Adrenal gland (tissue), 5 donors: ENCODE results near the gene HEATR5A.

ENCODE experiments used
- POLR2A ChIP-seq, 2 donors: fragments of 450-650 bp; IDR thresholded peaks; one replicate each; pipeline ENCODE4 v1.6.1; 2017; ENCODE audit warnings: antibody characterized with exemption in 2 of 2, mild to moderate bottlenecking in 2 of 2, moderate library complexity in 1 of 2
- TF ChIP-seq, protein P1 (sequence below), 6 experiments: fragments of 450-650 bp in 4 of 6; fragments of 200-600 bp in 2 of 6; sonication (generic) in 1 of 6; IDR thresholded peaks; 1 replicate in 5 of 6; 2 replicates in 1 of 6; pipeline versions ENCODE4 v1.5.1 to v1.8.0; 2016 to 2021; ENCODE audit warnings: antibody characterized with exemption in 6 of 6, mild to moderate bottlenecking in 2 of 6, moderate library complexity in 1 of 6
- donor health status: DM: no; HTN: no; CAD: no.

DNA sequence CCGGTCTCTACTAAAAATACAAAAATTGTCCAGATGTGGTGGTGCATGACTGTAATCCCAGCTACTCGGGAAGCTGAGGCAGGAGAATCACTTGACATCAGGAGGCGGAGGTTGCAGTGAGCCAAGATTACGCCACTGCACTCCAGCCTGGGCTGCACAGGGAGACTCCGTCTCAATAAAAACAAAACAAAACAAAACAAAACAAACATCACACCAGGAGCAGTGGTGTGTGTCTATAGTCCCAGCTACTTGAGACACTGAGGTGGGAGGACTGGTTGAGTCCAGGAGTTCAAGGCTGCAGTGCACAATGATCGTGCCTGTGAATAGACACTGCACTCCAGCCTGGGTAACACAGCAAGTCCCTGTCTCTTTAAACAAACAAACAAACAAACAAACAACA, 123.2 kb downstream of the HEATR5A start:
- TF ChIP-seq, protein P1, sequence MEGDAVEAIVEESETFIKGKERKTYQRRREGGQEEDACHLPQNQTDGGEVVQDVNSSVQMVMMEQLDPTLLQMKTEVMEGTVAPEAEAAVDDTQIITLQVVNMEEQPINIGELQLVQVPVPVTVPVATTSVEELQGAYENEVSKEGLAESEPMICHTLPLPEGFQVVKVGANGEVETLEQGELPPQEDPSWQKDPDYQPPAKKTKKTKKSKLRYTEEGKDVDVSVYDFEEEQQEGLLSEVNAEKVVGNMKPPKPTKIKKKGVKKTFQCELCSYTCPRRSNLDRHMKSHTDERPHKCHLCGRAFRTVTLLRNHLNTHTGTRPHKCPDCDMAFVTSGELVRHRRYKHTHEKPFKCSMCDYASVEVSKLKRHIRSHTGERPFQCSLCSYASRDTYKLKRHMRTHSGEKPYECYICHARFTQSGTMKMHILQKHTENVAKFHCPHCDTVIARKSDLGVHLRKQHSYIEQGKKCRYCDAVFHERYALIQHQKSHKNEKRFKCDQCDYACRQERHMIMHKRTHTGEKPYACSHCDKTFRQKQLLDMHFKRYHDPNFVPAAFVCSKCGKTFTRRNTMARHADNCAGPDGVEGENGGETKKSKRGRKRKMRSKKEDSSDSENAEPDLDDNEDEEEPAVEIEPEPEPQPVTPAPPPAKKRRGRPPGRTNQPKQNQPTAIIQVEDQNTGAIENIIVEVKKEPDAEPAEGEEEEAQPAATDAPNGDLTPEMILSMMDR (IDR thresholded peaks at IDR 0.05) = no peak
- no peak for TF ChIP-seq POLR2A (IDR thresholded peaks at IDR 0.05)
